Bronchial epithelial cell (primary cell): ENCODE measurements around the gene DIO1. TPM values are rescaled to one million over a fixed set of nuclear protein-coding genes. Genes with fewer than 3 reads are reported as not detected.

Source experiments
- DNase-seq: peaks from one replicate; pipeline ENCODE4 v3.0.0-alpha.2; 2010; ENCODE audit warnings: low read depth
- FAIRE-seq: peaks from 2 replicates; lab custom pipeline; 2011; peaks lifted over from hg19 to GRCh38; lab: Jason Lieb, UNC
- H3K27me3 ChIP-seq: 2 replicates; pipeline ENCODE4 v1.5.1; 2011; ENCODE audit warnings: low read length; ENCODE audit not compliant: control insufficient read depth, insufficient read depth
- H3K36me3 ChIP-seq: 2 replicates; pipeline ENCODE4 v1.5.1; 2011; ENCODE audit warnings: low read length; ENCODE audit not compliant: control insufficient read depth, insufficient read depth
- H3K4me3 ChIP-seq: 2 replicates; pipeline ENCODE4 v1.5.1; 2011; ENCODE audit warnings: mild to moderate bottlenecking, low read depth, low read length, control low read depth
- total RNA-seq: library from RNA; depleted of rRNA; stranded (reverse); fragments of >200 nt; gene quantifications from 2 replicates; pipeline ENCODE4 v1.2.1, GENCODE V29; 2014
- TF ChIP-seq, protein P1 (sequence below): IDR thresholded peaks from 2 replicates; pipeline ENCODE4 v1.5.1; 2011; ENCODE audit warnings: mild to moderate bottlenecking, moderate library complexity, low read length, control low read depth, inconsistent platforms; ENCODE audit not compliant: insufficient read depth, severe bottlenecking

DIO1 gene
- total RNA-seq, 1 donor from 2014 or later: not detected

DNA sequence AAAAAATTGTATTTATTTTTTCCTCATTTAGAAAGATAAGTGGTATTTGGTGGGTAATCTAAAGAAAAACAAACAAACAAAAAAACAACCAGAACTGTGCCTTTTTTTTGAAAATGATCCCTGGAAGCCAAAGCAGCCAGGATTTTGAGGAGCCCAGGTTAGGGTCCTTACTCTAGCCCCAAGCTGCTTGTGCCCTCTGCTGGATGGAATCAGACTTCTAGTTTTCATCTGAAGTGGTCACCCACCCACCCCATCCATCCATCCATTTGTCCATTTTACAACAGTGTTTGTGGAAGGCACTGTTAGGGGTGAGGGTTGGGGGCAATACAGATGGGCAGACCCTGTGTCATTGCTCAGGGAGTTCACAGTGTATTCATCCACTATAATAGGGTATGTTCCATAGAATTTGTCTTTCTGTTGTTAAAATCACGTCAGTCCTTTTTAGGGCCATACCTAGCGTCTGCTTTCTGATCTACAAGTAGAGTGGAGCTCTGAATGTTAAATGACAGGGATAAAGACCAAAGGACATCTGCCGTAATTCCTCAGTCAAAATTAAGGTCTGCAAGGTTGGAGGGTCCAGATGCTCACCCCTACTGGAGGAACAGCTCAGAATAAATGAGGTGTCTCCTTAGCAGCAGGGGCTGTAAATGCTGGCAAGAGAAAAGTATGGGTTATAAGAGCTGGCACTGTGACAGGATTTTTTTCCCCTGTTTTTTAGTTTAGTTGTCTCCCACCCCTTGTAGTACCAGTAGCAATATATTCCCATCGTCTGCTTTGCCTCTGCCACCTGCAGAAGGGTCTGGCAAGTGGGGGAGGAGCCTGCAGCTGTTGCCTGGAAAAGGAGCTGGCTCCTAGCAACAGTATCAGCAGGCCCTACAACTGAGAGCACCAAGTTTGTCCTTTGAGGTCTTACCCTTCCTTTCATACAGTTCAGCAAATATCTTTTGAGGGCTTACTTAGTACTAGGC is 55.3 kb downstream of the DIO1 start:
- Histone ChIP-seq H3K36me3 (peaks cover 7% of the 10 kb centered on the region), H3K4me3 (no peak overlapping the region), H3K27me3 (no peaks in the 10 kb centered on the region)
- FAIRE-seq (no peak), DNase-seq (peak; percentile 34)
- TF ChIP-seq, protein P1, sequence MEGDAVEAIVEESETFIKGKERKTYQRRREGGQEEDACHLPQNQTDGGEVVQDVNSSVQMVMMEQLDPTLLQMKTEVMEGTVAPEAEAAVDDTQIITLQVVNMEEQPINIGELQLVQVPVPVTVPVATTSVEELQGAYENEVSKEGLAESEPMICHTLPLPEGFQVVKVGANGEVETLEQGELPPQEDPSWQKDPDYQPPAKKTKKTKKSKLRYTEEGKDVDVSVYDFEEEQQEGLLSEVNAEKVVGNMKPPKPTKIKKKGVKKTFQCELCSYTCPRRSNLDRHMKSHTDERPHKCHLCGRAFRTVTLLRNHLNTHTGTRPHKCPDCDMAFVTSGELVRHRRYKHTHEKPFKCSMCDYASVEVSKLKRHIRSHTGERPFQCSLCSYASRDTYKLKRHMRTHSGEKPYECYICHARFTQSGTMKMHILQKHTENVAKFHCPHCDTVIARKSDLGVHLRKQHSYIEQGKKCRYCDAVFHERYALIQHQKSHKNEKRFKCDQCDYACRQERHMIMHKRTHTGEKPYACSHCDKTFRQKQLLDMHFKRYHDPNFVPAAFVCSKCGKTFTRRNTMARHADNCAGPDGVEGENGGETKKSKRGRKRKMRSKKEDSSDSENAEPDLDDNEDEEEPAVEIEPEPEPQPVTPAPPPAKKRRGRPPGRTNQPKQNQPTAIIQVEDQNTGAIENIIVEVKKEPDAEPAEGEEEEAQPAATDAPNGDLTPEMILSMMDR: peak; percentile 66

DNA sequence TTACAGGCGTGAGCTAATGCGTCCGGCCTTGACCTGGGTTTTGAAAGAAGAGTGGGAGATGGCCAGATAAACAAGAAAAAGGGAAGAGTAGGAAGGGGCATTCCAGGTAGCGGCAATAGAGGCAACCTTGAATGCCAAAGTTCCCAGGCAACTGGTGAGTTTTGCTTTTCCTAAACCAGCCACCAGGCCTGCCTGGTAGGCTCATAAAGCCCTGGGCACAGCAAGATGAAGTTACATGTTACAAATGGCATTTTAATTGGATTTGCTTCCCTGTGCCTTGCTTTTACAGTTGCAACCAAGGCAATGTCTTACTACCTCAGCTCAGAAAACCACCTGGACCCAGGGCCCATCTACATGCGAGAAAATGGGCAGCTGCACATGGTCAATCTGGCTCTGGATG is 57.7 kb downstream of the DIO1 start:
- TF ChIP-seq, protein P1: no peak
- DNase-seq: no peak
- H3K36me3 ChIP-seq: peaks cover 7% of the 10 kb centered on the region
- FAIRE-seq: no peak
- H3K4me3 ChIP-seq: no peak overlapping the region
- H3K27me3 ChIP-seq: no peaks in the 10 kb centered on the region

DNA sequence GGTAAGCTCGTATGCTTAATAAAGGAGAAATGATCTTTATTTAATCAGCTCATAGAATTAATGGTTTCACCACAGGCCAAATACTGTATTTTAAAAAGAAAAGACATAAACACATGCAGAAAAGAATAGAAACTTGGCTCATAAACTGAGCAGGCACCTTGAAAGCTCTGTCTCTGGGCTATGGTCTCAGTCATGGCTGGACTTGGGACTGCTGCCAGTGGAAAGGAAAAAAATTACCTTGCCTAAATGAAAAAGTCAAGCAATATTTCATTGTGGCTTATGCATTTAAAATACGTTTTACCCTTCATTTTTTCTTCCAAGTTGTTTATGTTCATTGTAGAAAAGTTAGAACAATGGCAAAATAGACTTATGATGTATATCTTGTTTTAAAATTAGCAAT is 60.1 kb downstream of the DIO1 start:
- H3K36me3 ChIP-seq: peaks cover 7% of the 10 kb centered on the region
- DNase-seq: no peak
- FAIRE-seq: no peak
- no peak overlapping the region for H3K4me3 ChIP-seq
- H3K27me3 ChIP-seq: no peaks in the 10 kb centered on the region
- TF ChIP-seq, protein P1: no peak

DNA sequence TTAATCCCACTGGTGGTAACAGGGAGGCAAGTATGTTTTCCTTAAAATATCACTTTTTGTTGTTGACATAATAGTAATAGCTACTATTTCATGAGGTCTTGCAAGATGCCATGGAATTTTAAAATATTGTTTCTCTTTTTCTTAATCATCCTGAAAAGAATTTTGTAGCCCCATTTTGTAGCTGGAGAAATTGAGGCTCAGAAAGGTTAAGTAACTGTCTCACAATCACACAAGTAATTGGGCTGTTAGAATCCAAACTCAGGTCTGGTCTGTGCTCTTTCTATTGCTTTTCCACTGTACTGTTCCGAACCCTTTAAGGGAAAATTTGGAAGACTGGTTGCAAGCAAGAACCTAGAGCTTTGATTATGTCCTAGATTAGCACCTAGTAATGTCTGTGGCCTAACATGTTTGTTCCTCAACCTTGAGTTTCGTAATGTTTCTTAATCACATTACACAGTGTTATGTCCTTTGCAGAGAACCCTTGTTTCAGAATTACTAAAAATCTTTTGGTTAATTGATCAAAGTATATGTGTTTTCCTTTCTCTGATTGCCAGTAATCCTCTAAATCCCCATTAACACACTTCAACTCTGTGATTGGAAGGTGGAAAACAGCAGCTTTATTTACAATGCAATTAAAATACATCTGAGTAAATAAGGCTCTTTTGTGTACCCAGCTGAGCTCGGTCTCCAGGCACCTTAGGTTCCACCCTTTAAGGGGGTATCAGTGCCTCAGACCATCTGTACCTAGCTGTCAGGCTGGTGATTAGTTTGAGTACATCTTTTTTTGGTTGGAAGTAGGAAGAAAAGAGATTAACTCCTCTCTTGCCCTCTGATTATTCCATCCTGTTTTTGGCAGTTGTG is 62.6 kb downstream of the DIO1 start:
- H3K27me3 ChIP-seq: no peaks in the 10 kb centered on the region
- no peak overlapping the region for H3K4me3 ChIP-seq
- DNase-seq: peak; percentile 64
- no peak for FAIRE-seq
- TF ChIP-seq, protein P1: no peak
- peaks cover 8% of the 10 kb centered on the region for H3K36me3 ChIP-seq

DNA sequence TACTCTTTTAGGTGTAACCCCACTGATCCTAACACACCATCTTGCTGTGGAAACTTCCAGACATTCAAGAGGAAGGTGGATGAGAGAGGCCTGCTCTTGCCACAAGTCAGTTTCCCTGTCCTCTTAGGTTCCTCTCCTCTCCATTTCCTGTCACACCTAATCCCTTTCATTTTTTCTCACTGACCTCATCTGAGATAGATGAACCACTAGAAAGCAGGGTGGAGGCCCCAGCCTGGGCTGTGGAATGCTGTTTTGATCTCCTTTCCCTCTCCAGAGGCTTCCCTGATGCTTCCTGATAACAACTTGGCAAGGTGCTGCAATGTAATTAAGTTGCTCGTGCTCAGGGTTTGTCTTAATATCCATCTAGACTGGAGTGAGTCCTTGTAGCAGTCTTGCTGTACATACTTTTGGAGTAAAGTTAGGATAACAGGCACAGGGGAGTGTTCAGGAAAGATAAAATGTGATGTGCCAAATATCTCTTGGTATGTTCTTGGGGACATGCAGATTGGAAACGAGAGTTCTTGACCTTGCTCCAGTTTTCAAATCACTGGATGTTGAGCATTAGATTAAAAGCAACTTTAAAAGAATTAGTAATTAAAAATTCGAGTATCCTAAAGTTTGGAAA is 63.3 kb downstream of the DIO1 start:
- H3K4me3 ChIP-seq: no peak overlapping the region
- peaks cover 8% of the 10 kb centered on the region for H3K36me3 ChIP-seq
- H3K27me3 ChIP-seq: no peaks in the 10 kb centered on the region
- FAIRE-seq (peak; percentile 64), DNase-seq (peak; percentile 80)
- TF ChIP-seq, protein P1: no peak
